Activated CD8-positive, alpha-beta memory T cell treated with anti-CD3 and anti-CD28 coated beads, Interleukin-2, amount 50 U/mL, for 4 hours (primary cell): ENCODE results near the gene SLC10A3.
"Not testable (repeated sequence)": the region's sequence is repeated elsewhere in the genome, so short reads cannot be mapped to it uniquely, and the experiment has no call there.

Experiments used
- DNase-seq: peaks from one replicate; pipeline ENCODE4 v3.0.0-alpha.2; 2020

The SLC10A3 gene

DNA sequence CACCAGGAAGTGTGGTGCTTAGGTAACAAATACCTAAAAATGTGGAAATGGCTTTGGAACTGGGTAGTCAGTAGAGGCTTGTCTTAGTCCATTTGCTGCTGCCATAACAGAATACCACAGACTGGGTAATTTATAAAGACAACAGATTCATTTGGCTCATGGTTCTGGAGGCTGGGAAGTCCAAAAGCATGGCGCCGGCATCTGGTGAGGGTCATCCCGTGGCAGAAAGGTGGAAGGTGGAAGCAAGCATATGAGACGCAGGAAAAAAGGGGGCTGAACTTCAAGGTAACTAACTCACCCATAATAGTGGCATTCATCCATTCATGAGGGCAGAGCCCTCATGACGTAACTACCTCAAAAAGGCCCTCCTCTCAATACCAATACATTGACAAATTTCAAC, 19.0 kb upstream of the SLC10A3 start:
- DNase-seq, result no peak

DNA sequence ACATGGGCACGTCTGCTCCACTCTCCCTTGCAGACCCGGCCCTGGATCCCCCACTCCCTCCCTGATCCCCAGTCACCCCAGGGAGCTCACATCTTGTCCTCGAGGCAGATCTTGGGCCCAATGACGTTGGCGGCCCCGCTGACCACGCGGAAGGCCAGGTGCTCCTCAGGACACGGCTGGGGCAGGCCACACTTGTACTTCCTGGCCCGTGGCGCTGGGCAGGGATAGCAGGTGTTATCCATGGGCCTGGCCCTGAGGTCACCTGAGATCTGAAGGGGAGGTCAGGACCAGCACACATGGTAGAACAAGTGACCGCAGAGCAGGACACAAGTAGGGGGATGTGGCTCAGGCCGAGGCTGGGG, 17.9 kb upstream of the SLC10A3 start:
- no peak for DNase-seq

DNA sequence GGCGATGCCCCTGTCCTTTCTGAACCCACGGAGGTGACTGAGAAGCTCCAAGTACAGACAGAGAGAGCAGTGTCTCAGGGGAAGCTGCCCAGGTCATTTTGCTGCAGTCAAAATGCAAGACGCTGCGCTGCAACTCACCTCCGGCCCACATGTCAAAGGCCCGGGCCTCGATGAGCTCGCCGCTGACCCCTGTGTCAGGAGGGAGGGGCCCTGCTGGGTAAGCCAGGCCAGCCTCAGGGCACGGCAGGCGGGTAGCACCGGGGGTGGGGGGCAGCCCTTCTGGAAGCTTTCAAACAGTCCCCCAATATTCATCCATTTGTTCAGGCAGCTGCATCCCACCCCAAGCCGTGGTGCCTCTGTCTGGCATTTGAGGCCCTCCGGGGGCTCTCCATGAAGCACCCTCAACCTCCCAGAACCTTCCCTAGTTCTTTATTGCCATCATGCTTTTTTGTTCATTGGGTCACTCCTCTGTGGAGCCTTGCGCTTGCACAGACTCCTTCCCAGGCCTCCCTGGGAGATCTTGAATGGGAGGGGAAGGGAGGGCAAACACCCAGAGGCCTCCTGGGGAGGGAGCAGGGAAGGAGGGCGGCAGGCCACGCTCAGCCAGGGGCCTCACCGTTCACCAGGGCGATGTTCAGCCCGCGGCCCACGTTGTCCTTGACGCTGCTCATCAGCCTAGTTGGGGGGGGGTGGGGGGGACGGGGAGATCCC, 17.4 kb upstream of the SLC10A3 start:
- no peak for DNase-seq

DNA sequence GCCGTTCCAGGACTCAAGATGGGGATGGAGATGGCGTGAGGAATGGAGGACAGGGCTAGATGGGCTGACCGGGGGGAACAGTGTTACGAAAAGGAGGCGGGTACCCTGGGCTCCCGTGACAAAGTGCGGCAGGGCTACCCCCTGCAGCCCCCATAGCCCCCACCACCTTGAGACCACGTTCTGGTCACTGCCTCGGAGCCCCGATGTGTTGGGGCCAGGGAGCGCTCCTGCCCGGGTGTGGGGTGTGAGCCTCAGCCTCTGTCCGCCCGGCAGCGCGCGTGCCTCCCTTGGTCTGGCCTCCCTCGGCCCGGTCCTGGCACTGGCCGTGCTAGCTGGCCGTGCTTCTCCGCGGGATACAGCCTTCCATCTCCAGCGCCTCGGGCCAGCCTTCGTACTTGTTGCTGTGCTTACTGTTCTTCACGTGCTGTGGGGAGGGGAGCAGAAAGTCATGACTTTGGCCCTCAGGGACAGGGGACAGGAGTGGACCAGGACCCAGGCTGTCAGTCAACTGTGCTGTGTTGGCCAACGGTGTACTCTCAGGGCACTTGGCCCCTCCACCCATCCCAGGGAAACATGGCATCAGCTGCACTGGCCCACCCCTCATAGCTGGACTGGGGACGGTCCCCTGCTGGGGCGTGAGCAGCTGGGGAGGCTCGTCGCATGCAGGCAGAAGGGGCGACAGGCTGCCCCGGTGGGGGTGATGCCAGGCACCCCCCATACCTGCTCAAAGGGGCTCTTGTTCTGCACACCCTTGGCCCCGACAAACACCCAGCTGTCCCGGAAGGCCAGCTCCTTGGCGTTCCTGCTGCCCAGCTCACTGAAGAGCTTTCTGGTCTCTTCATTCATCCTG, 16.3 kb upstream of the SLC10A3 start:
- no peak for DNase-seq

DNA sequence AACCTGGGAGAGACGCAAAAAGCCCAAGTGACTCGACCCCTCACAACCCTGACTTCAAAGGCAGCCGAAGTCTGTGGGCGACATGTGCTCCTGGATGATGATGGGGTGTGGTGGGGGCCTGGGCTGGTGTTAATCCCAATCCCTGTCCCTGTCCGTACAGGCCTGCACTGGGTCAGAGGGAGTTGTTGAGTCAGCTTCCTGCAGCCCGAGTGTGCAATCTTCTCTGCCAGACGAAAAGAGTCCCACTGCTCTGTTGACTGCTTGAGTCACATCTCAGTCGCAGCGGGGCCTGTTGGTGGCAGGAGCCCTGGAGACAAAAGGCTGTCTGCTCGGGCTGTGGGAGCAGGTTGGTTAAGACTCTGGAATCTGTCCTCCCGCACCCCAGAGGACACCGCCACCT, 15.3 kb upstream of the SLC10A3 start:
- DNase-seq, result no peak

DNA sequence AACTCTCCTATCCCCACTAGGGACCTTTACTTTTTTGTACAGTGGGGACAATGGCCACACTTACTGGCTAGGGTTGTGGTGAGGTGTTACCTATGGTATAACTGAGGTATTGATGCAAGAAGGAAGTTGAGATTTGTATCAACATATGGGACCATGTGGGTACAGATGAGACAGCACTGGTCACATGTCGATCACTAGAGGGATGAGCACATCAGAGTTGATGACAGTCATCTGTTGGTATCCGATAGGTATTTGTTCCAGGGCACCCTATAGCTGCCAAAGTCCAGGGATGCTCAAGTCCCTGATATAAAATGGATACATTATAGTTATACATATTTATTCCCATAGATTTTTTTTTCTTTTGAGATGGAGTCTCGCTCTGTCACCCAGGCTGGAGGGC, 12.6 kb upstream of the SLC10A3 start:
- no peak for DNase-seq

DNA sequence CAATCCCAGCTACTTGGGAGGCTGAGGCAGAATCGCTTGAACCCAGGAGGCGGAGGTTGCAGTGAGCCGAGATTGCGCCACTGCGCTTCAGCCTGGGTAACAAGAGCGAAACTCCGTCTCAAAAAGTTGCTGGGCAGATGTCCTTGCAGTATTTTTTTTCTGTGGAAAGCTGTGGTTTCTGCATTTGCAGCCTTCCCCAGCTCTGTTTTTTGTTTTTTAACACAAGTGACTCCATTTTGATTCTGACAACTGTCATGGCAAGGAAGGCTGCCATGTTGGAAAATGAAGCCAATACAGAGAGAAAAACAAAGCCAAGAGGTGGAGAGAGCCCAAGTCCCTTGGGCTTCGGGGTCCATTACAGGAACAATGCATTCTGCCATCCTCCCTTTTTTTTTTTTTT, 11.7 kb upstream of the SLC10A3 start:
- no peak for DNase-seq

DNA sequence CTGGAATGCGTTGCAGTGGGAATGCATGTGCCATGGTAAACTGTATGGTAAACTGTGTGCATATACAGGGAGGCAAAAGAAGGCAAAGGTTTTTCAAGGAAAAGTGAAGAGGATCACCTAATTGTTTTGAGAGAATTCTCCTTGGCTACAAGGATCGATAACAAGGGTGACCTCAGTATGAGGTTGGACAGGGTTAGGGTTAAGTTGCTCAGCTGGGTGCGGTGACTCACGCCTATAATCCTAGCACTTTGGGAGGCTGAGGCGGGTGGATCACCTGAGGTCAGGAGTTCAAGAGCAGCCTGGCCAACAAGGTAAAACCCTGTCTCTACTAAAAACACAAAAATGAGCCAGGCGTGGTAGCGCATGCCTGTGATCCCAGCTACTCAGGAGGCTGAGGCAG, 11.0 kb upstream of the SLC10A3 start:
- not testable (repeated sequence) for DNase-seq

DNA sequence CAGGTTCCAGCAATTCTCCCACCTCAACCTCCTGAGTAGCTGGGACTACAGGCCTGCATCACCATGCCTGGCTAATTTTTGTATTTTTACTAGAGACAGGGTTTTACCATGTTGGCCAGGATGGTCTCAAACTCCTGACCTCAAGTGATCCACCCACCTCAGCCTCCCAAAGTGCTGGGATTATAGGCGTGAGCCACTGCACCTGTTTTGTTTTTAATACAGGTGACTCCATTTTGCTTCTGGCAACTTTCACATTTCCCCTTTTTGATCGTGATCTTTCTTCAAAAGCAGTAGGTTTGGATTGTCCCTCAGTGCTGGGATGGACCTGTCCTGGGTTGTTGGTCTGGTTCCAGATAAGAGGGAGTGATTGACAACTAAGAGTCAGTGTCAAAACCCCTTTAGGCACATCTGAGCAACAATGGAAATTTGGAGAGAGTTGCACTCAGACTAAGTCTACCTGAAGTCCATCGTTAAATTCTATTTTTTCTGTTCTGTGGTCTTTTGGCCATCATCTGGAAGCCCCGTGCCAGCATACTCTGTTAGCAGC, 6.2 kb upstream of the SLC10A3 start:
- DNase-seq, result not testable (repeated sequence)

DNA sequence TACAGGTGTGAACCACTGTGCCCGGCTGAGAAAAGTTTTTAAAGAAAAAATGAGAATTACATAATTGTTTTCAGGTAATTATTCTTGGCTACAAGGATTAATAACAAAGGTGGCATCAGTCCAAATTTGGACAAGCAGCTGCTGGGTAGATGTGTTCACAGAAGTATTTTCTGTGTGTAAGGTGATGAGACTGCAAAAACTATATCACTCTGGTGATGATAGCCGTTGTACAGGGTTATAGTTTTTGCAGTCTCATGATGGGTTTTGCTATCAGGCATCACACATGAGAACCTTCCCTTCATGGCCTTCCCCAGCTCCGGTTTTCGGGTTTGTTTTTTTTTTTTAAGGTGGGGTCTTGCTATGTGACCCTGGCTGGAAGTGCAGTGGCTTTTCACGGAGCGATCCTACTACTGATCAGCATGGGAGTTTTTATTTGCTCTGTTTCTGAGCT, 5.1 kb upstream of the SLC10A3 start:
- DNase-seq, result no peak

DNA sequence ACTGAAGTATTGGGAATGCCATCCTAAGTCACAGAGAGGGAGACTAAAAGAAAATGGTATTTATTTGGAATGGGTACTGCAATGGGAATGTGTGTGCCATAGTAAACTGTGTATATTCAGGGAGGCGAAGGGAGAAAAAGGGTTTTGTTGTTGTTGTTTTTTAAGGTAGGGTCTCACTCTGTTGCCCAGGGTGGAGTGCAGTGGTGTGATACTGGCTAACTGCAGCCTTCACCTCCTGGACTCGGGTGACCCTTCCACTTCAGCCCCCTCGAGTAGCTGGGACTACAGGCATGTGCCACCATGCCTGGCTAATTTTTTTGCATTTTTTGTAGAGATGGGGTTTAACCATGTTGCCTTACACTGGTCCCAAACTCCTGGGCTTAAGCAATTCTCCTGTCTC, 4.3 kb upstream of the SLC10A3 start:
- no peak for DNase-seq

DNA sequence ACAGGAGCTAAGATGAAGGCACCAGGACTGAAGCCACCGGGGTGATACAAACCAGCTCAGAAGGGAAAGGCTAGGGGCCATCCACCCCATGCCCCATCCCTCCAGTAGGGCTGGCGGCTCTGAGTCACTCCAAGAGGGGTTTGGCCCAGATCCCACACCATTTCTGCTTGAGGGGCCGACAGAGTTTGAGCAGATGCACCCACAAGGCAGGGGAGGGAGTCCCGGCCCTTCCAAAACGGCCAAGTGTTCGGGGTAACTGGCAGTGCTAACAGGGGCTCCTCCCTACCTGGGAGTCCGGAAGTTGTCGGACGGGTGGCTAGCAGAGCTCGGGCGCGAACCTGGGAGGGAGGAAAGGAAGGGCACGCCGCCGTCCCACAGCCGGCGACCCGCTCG, 412 bp downstream of the SLC10A3 start:
- no peak for DNase-seq

DNA sequence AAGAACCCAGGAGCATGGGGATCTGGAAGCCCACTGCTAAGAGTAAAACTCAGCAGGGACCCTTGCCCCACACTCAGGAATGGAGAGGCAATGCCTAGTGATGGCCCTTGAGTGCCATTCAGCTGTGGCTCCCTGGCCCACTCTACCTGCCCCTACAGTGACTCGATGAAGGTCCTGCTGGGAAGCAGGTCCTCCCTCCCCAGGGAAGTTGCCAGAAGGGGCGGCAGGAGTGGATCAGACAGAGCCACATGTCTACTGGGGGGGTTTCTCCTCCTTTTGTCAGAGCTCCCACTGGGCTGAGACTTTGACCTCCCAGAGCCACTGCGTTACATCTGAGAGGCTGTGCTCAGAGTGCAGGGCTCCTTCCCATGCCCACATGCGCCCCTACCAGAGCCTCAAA, 1.2 kb downstream of the SLC10A3 start:
- DNase-seq, result no peak

DNA sequence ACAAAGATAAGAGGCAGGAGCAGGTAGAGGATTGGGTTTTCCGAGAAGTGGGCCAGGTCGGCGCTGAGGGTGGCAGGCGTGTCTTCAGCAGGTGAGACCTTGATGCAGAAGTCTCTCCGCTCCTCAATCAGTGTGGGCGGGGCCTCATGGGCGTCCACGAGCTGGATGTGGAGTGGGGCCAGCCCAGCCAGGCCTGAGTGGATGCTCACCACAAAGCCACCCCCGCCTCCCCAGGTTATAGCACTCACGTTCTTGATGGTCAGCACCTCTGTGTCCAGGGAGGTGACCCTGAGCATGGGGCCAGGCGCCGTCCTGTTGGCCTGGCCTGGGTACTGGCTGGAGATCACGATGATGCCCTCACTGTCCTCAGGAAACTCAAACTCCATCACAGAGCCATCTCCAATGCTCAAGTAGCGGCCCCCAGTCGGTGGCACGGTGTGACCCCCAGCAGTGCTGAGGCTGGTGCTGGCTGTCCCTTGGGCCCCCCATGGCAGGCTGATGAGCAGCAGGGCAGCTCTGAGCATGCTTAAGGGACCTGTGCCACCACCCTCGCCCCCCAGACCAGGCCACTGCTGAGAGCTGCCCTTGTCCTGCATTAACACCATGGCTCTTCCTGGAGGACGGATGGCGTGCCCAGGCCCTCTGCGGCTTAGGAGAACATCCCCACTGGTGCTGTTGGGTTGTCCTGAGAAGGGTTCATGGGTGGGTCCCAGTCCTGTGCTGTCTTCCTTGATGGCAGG, 1.9 kb downstream of the SLC10A3 start:
- DNase-seq, result no peak

DNA sequence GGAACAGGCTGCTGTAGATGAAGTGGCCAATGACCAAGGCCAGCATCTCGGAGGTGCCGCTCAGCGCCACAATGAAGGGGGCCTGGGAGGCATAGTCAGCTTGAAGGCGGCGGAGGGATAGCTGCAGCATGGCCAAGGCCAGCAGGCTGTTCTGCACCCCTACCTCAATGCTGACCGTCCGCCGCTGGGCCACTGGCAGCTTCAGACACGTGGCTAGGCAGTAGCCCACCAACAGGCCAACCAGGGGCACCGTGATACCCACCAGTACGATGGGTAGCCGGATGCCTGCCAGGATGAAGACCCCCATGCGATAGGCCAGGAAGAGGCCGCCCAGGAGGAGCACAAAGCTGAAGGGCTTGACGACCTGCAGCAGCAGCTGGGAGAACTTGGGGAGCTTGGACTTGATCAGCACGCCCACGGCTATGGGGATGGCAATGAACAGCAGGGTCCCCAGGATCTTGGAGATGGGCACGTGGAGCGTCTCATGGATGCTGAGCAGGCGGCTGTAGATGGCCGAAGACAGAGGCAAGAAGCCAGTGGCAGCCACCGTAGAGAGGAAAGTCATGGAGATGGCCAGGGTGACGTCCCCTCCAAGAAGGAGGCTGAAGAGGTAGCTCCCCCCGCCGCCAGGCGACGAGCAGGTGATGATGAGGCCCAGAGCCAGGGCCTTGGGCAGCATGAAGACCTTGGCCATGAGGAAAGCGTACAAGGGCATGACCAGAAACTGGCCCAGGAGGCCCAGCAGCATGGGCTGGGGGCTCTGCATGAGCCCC, 2.7 kb downstream of the SLC10A3 start:
- no peak for DNase-seq

DNA sequence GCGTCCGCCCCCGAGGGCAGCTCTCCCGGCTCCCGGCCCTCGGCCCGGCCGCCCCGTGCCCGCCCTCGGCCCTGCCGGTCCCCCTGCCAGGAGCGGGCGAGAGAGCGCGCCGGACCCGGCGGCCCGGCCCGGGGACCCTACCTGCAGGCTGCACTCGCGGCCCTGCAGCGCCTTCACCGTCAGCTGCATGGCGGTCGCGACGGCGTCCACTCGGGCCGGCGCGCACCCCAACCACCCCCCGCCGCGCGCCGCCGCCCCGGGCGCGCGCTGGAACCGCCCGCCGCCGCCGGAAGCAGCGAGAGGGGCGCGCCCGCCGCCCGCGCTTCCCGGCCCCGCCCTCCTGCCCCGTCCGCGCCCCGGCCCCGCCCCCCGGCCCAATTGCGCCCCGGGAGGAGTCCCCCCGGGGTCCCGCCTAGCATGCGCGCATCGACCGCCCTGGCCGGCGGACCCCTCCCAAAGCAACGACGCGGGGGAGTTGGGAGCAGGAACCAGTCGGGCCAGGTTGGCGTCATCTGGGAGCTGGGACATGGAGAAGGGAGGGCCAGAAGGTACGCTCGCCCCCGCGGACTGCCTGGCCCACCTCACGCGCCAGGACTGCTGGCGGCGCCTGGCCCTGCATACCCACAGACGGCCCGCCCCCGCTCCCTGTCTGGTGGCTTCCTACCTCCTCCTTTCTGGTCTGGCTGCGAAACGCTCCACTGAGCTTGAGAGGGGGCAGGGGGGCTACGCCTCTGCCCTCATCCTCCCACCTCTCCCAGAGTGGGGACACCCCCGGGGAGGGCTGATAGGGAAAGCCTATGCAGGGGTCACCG, 3.8 kb downstream of the SLC10A3 start, which contains the start of gene UBL4A:
UBL4A (minus strand) TSS at position 220 of the 812 bp plus-strand sequence; CDS start at position 189, 31 bp downstream.
- peak; percentile 53 for DNase-seq

DNA sequence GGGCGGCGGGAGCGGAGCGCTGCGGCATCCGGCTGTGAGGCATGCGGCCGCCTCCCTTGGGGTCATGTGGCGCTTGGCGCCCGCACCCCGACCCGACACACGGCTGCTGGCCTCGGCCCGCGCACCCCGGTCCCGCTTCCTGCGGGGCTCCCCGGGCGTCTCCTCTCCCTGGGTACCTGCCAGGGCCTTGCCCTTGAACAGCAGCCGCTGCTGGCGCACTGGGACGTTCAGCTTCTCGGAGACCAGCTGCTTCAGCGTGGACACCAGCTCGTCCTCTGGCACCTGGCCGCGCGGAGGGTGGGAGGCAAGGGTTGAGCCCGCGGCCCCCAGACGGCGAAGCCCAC, 4.4 kb downstream of the SLC10A3 start:
- DNase-seq, result peak; percentile 32

DNA sequence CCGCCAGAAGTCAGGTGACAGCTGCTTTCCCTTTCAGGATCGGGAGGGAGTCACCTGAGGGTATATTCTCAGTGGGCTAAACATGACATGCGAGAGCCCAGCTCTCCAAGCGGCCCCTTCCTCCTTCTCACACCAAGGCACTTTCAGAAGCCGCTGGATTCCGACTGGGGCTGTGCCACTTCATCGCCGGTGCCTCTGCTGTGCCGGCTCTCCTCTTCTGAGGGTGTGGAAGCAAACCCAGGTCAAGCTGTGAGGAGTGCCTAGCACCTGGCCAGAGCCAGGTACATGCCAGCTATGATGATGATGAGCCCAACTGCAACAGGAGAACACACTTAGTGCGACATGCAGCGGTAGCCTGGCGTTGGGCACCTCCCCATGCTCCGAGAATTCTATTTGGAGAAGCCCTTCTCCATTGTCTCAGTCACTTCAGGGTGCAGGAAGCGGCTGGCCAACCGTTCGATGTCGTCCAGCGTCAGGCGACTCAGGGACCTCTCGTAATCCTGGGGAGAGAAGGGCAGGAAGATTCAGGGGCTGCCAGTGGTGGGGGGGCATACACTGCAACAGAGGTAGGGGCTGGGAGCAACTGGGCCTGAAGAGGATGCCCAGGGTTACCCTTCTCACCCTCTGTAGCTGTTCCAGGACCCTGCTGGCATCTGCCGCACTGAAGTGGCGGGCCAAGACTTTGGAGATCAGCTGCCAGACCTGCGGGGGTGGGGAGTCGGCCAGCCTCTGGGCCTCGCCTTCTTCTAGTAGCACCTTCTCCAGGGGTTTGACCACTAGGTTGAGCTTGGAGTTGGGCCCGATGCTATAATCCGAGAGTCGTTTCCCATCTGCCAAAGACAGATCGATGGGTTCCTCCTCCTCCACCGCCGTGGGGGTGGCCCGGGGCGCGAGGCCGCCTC, 5.0 kb downstream of the SLC10A3 start:
- no peak for DNase-seq

DNA sequence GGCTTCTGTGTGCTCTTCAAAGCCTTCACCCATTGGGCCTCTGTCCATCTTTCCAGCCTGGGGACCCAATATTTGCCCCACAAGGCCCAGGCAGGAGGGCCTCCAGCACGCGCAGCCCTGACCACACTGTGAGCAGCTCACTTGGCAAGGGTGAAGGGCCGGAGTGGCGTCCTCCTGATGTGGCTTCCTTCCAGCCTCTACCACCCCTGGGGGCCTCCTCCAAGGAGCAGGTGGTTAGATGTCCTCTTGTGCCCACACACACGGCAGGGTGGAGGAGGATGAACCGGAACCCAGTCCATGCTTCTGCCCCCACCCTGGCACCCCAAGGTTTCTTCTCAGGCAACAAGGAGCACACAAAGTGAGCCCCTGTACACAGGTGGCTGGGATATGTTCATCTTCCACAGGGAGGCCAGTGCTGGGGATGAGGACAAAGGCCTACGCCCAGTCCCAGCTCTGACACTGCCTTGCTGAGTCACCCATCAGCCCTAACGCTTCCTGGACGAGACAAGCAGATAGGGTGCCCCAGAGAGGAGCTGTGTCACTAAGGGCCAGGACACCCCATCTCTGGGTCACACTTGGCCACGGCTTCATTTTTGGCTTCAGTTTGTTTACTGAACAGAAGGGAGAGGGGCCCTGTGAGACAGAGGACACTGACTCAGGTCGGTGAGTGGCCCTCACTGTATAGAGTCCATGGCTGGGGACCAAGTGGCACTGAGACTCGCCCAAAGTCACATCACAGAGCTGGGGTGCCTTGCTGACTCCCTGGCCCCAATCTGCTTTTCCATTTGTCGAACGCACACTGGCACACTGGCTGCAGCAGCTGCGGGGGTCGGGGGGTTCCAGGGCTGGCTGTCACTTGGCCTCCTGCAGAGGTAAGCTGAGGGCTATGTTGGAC, 5.9 kb downstream of the SLC10A3 start:
- no peak for DNase-seq

DNA sequence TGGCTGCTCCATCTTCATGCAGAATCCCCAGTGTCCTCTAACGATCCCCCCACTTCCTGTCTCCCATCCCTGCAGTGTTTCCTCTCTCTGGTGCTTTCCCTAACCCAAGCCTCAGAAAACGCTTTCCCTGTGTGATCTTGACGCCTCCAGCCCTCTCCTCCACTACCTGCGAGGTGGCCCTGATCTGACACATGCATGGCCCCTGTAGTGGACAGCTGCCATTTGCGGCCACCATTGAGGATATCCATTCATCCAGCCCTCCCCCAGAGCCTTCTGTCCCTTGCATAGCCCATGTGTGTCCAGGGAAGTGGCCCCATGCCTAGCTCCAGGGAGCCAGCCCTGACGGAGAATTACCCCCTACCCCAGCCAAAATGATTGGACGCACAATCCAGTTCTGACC, 7.1 kb downstream of the SLC10A3 start:
- DNase-seq, result no peak
